MM.1S (cell line): ENCODE measurements around the gene BCAS3.

Source experiments
- CTCF ChIP-seq: fragments of 300-600 bp; sonication (generic); IDR thresholded peaks from 2 replicates; pipeline ENCODE4 v1.5.1; 2016; ENCODE audit warnings: antibody characterized with exemption, low read length, mixed read lengths
- EZH2 ChIP-seq: fragments of 300-600 bp; sonication (generic); optimal IDR thresholded peaks from 2 replicates; pipeline ENCODE3; 2017; ENCODE audit warnings: low read depth, mild to moderate bottlenecking, antibody characterized with exemption, low read length, mixed read lengths

GRCh38 chr17:61007980-61008379 is 330.3 kb downstream of the BCAS3 start:
- TF ChIP-seq CTCF (no peak), EZH2 (no peak)
